Retinal pigment epithelial cell (primary cell): ENCODE data around the gene PDC.
A peak's percentile ranks its signal among the peaks of the same experiment; 100 is the strongest.

ENCODE experiments used
- DNase-seq: peaks from one replicate; pipeline ENCODE4 v3.0.0-alpha.2; 2010; ENCODE audit warnings: low read depth
- H3K4me3 ChIP-seq: 2 replicates; pipeline ENCODE4 v1.5.1; 2011; ENCODE audit warnings: mild to moderate bottlenecking, low read length, control low read depth, moderate library complexity
- CTCF ChIP-seq: conservative IDR thresholded peaks from 2 replicates; pipeline ENCODE4 v1.5.1; 2011; ENCODE audit warnings: low read depth, low read length, control low read depth, inconsistent platforms

The PDC gene

GRCh38 chr1:186483561-186483960 lies 22.6 kb upstream of the PDC start:
- H3K4me3 ChIP-seq = no peak overlapping the region
- no peak for TF ChIP-seq CTCF
- no peak for DNase-seq

GRCh38 chr1:186482661-186483255 lies 21.8 kb upstream of the PDC start:
- no peak for DNase-seq
- H3K4me3 ChIP-seq = no peak overlapping the region
- TF ChIP-seq CTCF = peak; percentile 95

DNA sequence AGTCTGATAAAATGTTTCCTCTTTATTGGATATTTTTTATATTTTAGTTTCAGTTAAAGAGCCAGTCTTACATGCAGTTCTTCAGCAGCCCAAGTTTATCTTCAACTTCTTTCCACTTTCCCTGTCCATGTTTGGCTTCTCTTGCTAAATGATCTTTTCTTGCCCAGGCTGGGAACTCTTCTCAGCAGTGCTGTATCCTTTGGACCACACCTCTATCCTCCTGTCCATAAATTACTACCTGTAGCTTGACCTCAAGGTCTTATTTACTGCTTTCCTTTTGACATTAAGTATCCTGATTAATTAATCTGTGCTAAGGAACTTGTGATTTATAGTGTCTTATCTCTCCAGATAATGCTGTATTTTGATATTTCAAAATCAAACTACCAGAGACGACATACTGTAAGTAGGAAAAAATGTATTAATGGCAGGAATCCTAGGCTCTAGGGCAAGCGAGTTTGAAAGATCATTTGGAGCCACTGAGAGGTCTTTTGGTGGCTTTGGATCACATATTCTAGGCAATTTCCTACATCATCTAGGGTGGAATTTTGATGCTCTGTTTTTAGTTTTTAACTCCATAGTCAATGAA lies 20.5 kb upstream of the PDC start:
- DNase-seq = no peak
- TF ChIP-seq CTCF = no peak
- no peak overlapping the region for H3K4me3 ChIP-seq

- TF ChIP-seq CTCF = no peak
- no peak overlapping the region for H3K4me3 ChIP-seq
- no peak for DNase-seq
These were observed 18.2 kb upstream of the PDC start for GRCh38 chr1:186479162-186479561.

DNA sequence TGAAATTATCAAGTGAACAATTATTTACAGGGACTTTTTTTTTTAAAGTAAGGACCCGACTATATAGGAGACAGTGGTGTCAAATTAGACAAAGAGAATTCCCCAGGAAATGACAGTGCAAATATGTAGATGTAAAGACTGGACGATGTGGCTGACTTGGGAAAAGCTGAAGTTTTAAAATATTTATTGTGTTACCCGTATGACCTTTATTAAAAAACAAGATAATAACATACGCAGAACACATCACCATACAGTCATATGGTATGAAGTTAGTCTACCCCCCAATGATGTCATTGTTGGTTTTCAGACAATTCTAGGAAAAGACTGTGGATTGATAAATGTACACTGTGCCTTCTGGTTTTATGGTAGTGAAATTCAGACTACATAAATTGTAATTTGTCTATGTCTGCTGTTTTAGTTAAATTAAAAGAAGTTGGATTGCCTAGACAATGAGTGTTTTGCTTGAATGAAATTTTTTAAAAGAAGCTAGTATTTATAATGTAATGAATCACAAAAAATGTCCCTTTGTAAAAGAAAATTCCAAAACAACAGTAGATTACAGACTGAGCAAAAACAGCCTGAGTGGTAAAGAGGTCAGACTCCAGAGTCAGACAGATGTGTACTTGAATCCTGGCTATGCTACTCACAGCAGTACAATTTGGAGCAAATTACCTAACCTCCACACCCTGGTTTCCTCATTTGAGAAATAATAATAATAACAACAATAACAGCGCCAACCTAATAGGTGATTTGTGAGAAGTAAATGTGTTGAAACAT lies 15.5 kb upstream of the PDC start:
- no peak for DNase-seq
- TF ChIP-seq CTCF = no peak
- no peak overlapping the region for H3K4me3 ChIP-seq

DNA sequence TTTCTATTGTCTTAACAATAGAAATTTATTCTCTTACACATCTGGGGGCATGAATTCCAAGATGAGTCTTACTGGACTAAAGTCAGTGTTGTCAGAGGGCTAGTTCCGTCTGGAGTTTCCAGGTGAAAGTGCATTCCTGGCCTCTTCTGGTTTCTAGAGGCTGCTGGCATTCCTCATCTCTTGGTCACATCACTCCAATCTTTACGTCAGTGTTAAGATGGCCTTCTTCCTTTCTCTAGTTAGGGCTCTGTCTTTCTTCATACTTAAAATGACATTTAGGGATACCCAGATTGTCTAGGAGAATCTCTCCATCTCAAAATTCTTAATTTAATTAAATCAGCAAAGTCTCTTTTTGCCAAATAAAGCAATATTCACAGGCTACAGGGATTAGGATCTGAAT lies 13.3 kb upstream of the PDC start:
- TF ChIP-seq CTCF = no peak
- no peak overlapping the region for H3K4me3 ChIP-seq
- DNase-seq = no peak

GRCh38 chr1:186473047-186473446 lies 12.1 kb upstream of the PDC start:
- H3K4me3 ChIP-seq = no peak overlapping the region
- TF ChIP-seq CTCF = no peak
- no peak for DNase-seq
